Keratinocyte (primary cell): ENCODE results near the gene SMCO3. TPM values are rescaled to one million over a fixed set of nuclear protein-coding genes. Genes with fewer than 3 reads are reported as not detected.
"Not testable (repeated sequence)": the region's sequence is repeated elsewhere in the genome, so short reads cannot be mapped to it uniquely, and the experiment has no call there.

Experiments used
- DNase-seq: peaks from one replicate; pipeline ENCODE4 v3.0.0-alpha.2; 2011; ENCODE audit warnings: low read depth, missing footprints, low spot score
- FAIRE-seq: peaks from 2 replicates; lab custom pipeline; 2011; peaks lifted over from hg19 to GRCh38; lab: Jason Lieb, UNC
- H2AFZ ChIP-seq: 2 replicates; pipeline ENCODE4 v1.6.0; 2012; ENCODE audit warnings: low read length, control low read depth, inconsistent platforms; ENCODE audit not compliant: control insufficient read depth
- H3K27ac ChIP-seq: 2 replicates; pipeline ENCODE4 v1.5.1; 2011; ENCODE audit warnings: low read length; ENCODE audit not compliant: control insufficient read depth, insufficient read depth
- H3K27me3 ChIP-seq: 3 replicates; pipeline ENCODE4 v1.6.0; 2011; ENCODE audit warnings: low read length; ENCODE audit not compliant: control insufficient read depth, insufficient read depth; ENCODE audit errors: extremely low read depth
- H3K36me3 ChIP-seq, 2 experiments: 2 replicates in 1 of 2; 3 replicates in 1 of 2; pipeline ENCODE4 v1.5.1; 2011; ENCODE audit warnings: low read length in 2 of 2, mild to moderate bottlenecking in 1 of 2; ENCODE audit not compliant: control insufficient read depth in 2 of 2, insufficient read depth in 2 of 2; ENCODE audit errors: extremely low read depth in 1 of 2
- H3K4me1 ChIP-seq: 3 replicates; pipeline ENCODE4 v1.5.1; 2011; ENCODE audit warnings: low read length; ENCODE audit not compliant: control insufficient read depth, insufficient read depth; ENCODE audit errors: extremely low read depth
- H3K4me2 ChIP-seq: 3 replicates; pipeline ENCODE4 v1.6.0; 2011; ENCODE audit warnings: low read depth, low read length; ENCODE audit not compliant: control insufficient read depth, insufficient read depth; ENCODE audit errors: extremely low read depth
- H3K4me3 ChIP-seq, 3 experiments: fragments of 200-600 bp in 1 of 3; sonication (generic) in 1 of 3; 2 replicates in 2 of 3; 3 replicates in 1 of 3; pipeline ENCODE4 v1.5.1; 2011 to 2016; ENCODE audit warnings: low read length in 3 of 3, mild to moderate bottlenecking in 3 of 3, control low read depth in 2 of 3, inconsistent platforms in 1 of 3, low read depth in 1 of 3, mixed read lengths in 1 of 3, mixed run types in 1 of 3, moderate library complexity in 1 of 3; ENCODE audit not compliant: control insufficient read depth in 2 of 3, insufficient read depth in 2 of 3; ENCODE audit errors: extremely low read depth in 1 of 3
- H3K79me2 ChIP-seq: 2 replicates; pipeline ENCODE4 v1.6.0; 2012; ENCODE audit warnings: low read length; ENCODE audit not compliant: control insufficient read depth, insufficient read depth
- H3K9ac ChIP-seq: 3 replicates; pipeline ENCODE4 v1.6.0; 2011; ENCODE audit warnings: low read length; ENCODE audit not compliant: control insufficient read depth, insufficient read depth; ENCODE audit errors: extremely low read depth
- H3K9me1 ChIP-seq: 3 replicates; pipeline ENCODE4 v1.6.0; 2011; ENCODE audit warnings: low read length; ENCODE audit not compliant: control insufficient read depth, insufficient read depth; ENCODE audit errors: extremely low read depth
- H3K9me3 ChIP-seq: 2 replicates; pipeline ENCODE4 v1.5.1; 2012; ENCODE audit warnings: low read depth, low read length; ENCODE audit not compliant: control insufficient read depth
- H4K20me1 ChIP-seq: 3 replicates; pipeline ENCODE4 v1.6.0; 2011; ENCODE audit warnings: low read length; ENCODE audit not compliant: control insufficient read depth, insufficient read depth; ENCODE audit errors: extremely low read depth
- CTCF ChIP-seq, 3 experiments: IDR thresholded peaks in 1 of 3; conservative IDR thresholded peaks in 1 of 3; optimal IDR thresholded peaks in 1 of 3; 2 replicates in 2 of 3; 3 replicates in 1 of 3; pipeline versions ENCODE3 to v1.5.1; 2011; ENCODE audit warnings: low read length in 3 of 3, mild to moderate bottlenecking in 3 of 3, moderate library complexity in 2 of 3, control low read depth in 1 of 3, inconsistent platforms in 1 of 3; ENCODE audit not compliant: insufficient read depth in 2 of 3; ENCODE audit errors: extremely low read depth in 1 of 3
- EZH2 ChIP-seq: IDR thresholded peaks from one replicate; pipeline ENCODE4 v1.6.1; 2012; ENCODE audit warnings: inconsistent platforms, mild to moderate bottlenecking, low read length, moderate library complexity
- dilution Hi-C: fragments of 300-500 bp; cut with MboI; formaldehyde crosslinking; loops from one replicate; pipeline ENCODE4 v1.7.0; 2020; ENCODE audit warnings: low sequenced_read_pairs; ENCODE audit not compliant: extremely low pct_ligation_motif_present
- polyA plus RNA-seq, 5 experiments: library from polyadenylated mRNA; depleted of rRNA in 3 of 5; stranded (reverse) in 3 of 5; stranded (forward) in 1 of 5; unstranded in 1 of 5; fragments of >200 nt; gene quantifications; 1 replicate in 1 of 5; 2 replicates in 3 of 5; 3 replicates in 1 of 5; pipeline versions ENCODE4 v1.2.1 to v1.2.3, GENCODE V29; 2011 to 2012; ENCODE audit warnings: missing spikeins in 2 of 5, low read depth in 1 of 5, low replicate concordance in 1 of 5

The SMCO3 gene
- polyA plus RNA-seq, 1 donor (not counting 4 experiments of a cell fraction or from before 2014, with no cell fraction given): not detected

GRCh38 chr12:14766649-14767215, 47.2 kb downstream of the SMCO3 start:
- Histone ChIP-seq H3K27ac (no peak overlapping the region), H3K9ac (no peak overlapping the region), H3K4me2 (no peak overlapping the region), H3K27me3 (no peaks in the 10 kb centered on the region), H4K20me1 (no peaks in the 10 kb centered on the region), H3K4me1 (peaks cover 11% of the 10 kb centered on the region), H3K9me3 (no peaks in the 10 kb centered on the region), H3K36me3 (no peaks in the 10 kb centered on the region), H3K4me3 (no peak overlapping the region), H2AFZ (no peak overlapping the region), H3K79me2 (peaks cover 5% of the 10 kb centered on the region), H3K9me1 (no peaks in the 10 kb centered on the region)
- DNase-seq (no peak), FAIRE-seq (no peak)
- TF ChIP-seq EZH2 (no peak), CTCF (optimal IDR thresholded peaks at IDR 0.05 in 1 of 3, IDR thresholded peaks at IDR 0.05 in 1 of 3, conservative IDR thresholded peaks at IDR 0.05 in 1 of 3; ENCODE audit: extremely low read depth in 1 of 3, insufficient read depth in 2 of 3, low read length in 3 of 3) (no peak)
- dilution Hi-C loops: no loop called here

- H3K79me2 ChIP-seq, H3K36me3 ChIP-seq, dilution Hi-C loops: not testable (repeated sequence)
These were observed 48.0 kb downstream of the SMCO3 start for GRCh38 chr12:14766020-14766419.

GRCh38 chr12:14765398-14765797, 48.6 kb downstream of the SMCO3 start:
- H3K9ac ChIP-seq: no peak overlapping the region
- TF ChIP-seq EZH2 (no peak), CTCF (optimal IDR thresholded peaks at IDR 0.05 in 1 of 3, IDR thresholded peaks at IDR 0.05 in 1 of 3, conservative IDR thresholded peaks at IDR 0.05 in 1 of 3; ENCODE audit: extremely low read depth in 1 of 3, insufficient read depth in 2 of 3, low read length in 3 of 3) (no peak)
- dilution Hi-C loops: no loop called here
- H3K9me1 ChIP-seq: no peaks in the 10 kb centered on the region
- H3K36me3 ChIP-seq: no peaks in the 10 kb centered on the region
- peaks cover 3% of the 10 kb centered on the region for H3K9me3 ChIP-seq
- H3K4me2 ChIP-seq: no peak overlapping the region
- peaks cover 5% of the 10 kb centered on the region for H3K79me2 ChIP-seq
- no peaks in the 10 kb centered on the region for H3K27me3 ChIP-seq
- no peak overlapping the region for H3K27ac ChIP-seq
- H4K20me1 ChIP-seq: no peaks in the 10 kb centered on the region
- H2AFZ ChIP-seq: no peak overlapping the region
- H3K4me1 ChIP-seq: peaks cover 9% of the 10 kb centered on the region
- no peak for DNase-seq
- H3K4me3 ChIP-seq: no peak overlapping the region
- FAIRE-seq: no peak

More at GRCh38 chr12:14766020-14766419, 48.0 kb downstream of the SMCO3 start:
- DNase-seq, H3K4me2 ChIP-seq, H2AFZ ChIP-seq, H3K9ac ChIP-seq, H3K27ac ChIP-seq, H3K9me1 ChIP-seq, H3K4me1 ChIP-seq, H3K27me3 ChIP-seq, H3K9me3 ChIP-seq, H4K20me1 ChIP-seq, H3K4me3 ChIP-seq, FAIRE-seq: not testable (repeated sequence)

- DNase-seq, H3K27me3 ChIP-seq, dilution Hi-C loops, H4K20me1 ChIP-seq, H3K27ac ChIP-seq, H3K4me3 ChIP-seq, H3K9ac ChIP-seq, H3K4me2 ChIP-seq, H3K79me2 ChIP-seq, H3K36me3 ChIP-seq, FAIRE-seq, H3K9me3 ChIP-seq, H3K9me1 ChIP-seq, H2AFZ ChIP-seq, H3K4me1 ChIP-seq: not testable (repeated sequence)
These were observed 54.2 kb downstream of the SMCO3 start for GRCh38 chr12:14759711-14760280.
